ENCODE results near the gene ABTB2.

DNA sequence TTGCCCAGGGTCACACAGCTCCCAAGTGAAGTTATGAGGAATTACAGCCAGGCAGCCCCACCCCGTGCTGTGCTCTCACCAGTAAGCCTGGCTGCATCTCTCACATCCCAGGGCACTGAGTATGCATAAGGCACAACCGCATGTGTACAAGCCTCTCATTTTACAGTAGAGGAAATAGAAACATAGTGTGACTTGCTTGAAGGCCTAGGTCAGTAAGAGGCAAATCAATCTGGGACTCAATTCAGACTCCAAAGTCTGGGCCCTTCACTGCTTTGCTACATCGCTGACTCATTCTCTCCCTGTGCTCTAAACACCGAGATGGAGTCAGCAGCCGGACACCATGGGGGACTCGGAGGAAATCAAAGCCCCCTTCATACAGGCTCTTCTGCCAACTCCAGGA, 7.9 kb downstream of the ABTB2 start:
- TF ChIP-seq, protein P1, sequence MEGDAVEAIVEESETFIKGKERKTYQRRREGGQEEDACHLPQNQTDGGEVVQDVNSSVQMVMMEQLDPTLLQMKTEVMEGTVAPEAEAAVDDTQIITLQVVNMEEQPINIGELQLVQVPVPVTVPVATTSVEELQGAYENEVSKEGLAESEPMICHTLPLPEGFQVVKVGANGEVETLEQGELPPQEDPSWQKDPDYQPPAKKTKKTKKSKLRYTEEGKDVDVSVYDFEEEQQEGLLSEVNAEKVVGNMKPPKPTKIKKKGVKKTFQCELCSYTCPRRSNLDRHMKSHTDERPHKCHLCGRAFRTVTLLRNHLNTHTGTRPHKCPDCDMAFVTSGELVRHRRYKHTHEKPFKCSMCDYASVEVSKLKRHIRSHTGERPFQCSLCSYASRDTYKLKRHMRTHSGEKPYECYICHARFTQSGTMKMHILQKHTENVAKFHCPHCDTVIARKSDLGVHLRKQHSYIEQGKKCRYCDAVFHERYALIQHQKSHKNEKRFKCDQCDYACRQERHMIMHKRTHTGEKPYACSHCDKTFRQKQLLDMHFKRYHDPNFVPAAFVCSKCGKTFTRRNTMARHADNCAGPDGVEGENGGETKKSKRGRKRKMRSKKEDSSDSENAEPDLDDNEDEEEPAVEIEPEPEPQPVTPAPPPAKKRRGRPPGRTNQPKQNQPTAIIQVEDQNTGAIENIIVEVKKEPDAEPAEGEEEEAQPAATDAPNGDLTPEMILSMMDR (conservative IDR thresholded peaks at IDR 0.05; ENCODE audit: low read depth in 2 of 2), result no peak
- TF ChIP-seq, protein P2, sequence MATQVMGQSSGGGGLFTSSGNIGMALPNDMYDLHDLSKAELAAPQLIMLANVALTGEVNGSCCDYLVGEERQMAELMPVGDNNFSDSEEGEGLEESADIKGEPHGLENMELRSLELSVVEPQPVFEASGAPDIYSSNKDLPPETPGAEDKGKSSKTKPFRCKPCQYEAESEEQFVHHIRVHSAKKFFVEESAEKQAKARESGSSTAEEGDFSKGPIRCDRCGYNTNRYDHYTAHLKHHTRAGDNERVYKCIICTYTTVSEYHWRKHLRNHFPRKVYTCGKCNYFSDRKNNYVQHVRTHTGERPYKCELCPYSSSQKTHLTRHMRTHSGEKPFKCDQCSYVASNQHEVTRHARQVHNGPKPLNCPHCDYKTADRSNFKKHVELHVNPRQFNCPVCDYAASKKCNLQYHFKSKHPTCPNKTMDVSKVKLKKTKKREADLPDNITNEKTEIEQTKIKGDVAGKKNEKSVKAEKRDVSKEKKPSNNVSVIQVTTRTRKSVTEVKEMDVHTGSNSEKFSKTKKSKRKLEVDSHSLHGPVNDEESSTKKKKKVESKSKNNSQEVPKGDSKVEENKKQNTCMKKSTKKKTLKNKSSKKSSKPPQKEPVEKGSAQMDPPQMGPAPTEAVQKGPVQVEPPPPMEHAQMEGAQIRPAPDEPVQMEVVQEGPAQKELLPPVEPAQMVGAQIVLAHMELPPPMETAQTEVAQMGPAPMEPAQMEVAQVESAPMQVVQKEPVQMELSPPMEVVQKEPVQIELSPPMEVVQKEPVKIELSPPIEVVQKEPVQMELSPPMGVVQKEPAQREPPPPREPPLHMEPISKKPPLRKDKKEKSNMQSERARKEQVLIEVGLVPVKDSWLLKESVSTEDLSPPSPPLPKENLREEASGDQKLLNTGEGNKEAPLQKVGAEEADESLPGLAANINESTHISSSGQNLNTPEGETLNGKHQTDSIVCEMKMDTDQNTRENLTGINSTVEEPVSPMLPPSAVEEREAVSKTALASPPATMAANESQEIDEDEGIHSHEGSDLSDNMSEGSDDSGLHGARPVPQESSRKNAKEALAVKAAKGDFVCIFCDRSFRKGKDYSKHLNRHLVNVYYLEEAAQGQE (IDR thresholded peaks at IDR 0.05; ENCODE audit: unreplicated experiment), result no peak
- TF ChIP-seq CREB1 (CRISPR knock-in tag; IDR thresholded peaks at IDR 0.05; ENCODE audit: low read depth), result no peak
- TF ChIP-seq NANOG (IDR thresholded peaks at IDR 0.05; ENCODE audit: borderline replicate concordance), result no peak
- TF ChIP-seq EZH2 (IDR thresholded peaks at IDR 0.05; ENCODE audit: low read depth, unreplicated experiment), result no peak
- TF ChIP-seq POLR2AphosphoS5 (IDR thresholded peaks at IDR 0.05; ENCODE audit: low read depth), result no peak
- no peak for TF ChIP-seq EZH2phosphoT487 (IDR thresholded peaks at IDR 0.05; ENCODE audit: unreplicated experiment)
- TF ChIP-seq, protein P3, sequence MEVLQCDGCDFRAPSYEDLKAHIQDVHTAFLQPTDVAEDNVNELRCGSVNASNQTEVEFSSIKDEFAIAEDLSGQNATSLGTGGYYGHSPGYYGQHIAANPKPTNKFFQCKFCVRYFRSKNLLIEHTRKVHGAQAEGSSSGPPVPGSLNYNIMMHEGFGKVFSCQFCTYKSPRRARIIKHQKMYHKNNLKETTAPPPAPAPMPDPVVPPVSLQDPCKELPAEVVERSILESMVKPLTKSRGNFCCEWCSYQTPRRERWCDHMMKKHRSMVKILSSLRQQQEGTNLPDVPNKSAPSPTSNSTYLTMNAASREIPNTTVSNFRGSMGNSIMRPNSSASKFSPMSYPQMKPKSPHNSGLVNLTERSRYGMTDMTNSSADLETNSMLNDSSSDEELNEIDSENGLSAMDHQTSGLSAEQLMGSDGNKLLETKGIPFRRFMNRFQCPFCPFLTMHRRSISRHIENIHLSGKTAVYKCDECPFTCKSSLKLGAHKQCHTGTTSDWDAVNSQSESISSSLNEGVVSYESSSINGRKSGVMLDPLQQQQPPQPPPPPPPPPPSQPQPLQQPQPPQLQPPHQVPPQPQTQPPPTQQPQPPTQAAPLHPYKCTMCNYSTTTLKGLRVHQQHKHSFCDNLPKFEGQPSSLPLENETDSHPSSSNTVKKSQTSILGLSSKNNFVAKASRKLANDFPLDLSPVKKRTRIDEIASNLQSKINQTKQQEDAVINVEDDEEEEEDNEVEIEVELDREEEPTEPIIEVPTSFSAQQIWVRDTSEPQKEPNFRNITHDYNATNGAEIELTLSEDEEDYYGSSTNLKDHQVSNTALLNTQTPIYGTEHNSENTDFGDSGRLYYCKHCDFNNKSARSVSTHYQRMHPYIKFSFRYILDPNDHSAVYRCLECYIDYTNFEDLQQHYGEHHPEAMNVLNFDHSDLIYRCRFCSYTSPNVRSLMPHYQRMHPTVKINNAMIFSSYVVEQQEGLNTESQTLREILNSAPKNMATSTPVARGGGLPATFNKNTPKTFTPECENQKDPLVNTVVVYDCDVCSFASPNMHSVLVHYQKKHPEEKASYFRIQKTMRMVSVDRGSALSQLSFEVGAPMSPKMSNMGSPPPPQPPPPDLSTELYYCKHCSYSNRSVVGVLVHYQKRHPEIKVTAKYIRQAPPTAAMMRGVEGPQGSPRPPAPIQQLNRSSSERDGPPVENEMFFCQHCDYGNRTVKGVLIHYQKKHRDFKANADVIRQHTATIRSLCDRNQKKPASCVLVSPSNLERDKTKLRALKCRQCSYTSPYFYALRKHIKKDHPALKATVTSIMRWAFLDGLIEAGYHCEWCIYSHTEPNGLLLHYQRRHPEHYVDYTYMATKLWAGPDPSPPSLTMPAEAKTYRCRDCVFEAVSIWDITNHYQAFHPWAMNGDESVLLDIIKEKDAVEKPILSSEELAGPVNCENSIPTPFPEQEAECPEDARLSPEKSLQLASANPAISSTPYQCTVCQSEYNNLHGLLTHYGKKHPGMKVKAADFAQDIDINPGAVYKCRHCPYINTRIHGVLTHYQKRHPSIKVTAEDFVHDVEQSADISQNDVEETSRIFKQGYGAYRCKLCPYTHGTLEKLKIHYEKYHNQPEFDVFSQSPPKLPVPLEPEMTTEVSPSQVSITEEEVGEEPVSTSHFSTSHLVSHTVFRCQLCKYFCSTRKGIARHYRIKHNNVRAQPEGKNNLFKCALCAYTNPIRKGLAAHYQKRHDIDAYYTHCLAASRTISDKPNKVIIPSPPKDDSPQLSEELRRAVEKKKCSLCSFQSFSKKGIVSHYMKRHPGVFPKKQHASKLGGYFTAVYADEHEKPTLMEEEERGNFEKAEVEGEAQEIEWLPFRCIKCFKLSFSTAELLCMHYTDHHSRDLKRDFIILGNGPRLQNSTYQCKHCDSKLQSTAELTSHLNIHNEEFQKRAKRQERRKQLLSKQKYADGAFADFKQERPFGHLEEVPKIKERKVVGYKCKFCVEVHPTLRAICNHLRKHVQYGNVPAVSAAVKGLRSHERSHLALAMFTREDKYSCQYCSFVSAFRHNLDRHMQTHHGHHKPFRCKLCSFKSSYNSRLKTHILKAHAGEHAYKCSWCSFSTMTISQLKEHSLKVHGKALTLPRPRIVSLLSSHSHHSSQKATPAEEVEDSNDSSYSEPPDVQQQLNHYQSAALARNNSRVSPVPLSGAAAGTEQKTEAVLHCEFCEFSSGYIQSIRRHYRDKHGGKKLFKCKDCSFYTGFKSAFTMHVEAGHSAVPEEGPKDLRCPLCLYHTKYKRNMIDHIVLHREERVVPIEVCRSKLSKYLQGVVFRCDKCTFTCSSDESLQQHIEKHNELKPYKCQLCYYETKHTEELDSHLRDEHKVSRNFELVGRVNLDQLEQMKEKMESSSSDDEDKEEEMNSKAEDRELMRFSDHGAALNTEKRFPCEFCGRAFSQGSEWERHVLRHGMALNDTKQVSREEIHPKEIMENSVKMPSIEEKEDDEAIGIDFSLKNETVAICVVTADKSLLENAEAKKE (CRISPR knock-in tag; IDR thresholded peaks at IDR 0.05), result no peak
- TF ChIP-seq, protein P4, sequence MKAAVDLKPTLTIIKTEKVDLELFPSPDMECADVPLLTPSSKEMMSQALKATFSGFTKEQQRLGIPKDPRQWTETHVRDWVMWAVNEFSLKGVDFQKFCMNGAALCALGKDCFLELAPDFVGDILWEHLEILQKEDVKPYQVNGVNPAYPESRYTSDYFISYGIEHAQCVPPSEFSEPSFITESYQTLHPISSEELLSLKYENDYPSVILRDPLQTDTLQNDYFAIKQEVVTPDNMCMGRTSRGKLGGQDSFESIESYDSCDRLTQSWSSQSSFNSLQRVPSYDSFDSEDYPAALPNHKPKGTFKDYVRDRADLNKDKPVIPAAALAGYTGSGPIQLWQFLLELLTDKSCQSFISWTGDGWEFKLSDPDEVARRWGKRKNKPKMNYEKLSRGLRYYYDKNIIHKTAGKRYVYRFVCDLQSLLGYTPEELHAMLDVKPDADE (IDR thresholded peaks at IDR 0.05), result no peak
- no peak for TF ChIP-seq JUNB (IDR thresholded peaks at IDR 0.05; ENCODE audit: unreplicated experiment)
- no peak for TF ChIP-seq ZNF331 (CRISPR knock-in tag; IDR thresholded peaks at IDR 0.05; ENCODE audit: low read depth)
- no peak for TF ChIP-seq ZNF114 (CRISPR knock-in tag; IDR thresholded peaks at IDR 0.05)

Measured in GM23338 (cell line).